H1 (cell line): ENCODE data around the gene SLITRK3. TPM values are rescaled to one million over a fixed set of nuclear protein-coding genes. Genes with fewer than 3 reads are reported as not detected.

Source experiments
- CTCF ChIA-PET: fragments of 300-600 bp; sonication (Branson Sonifier 250); formaldehyde crosslinking; loops from one replicate; lab custom pipeline; 2021; ENCODE audit not compliant: partially characterized antibody; lab: Charles Lee
- POLR2A ChIA-PET: fragments of 300-600 bp; sonication (Branson Sonifier 250); formaldehyde crosslinking; loops from one replicate; lab custom pipeline; 2021; ENCODE audit warnings: inconsistent platforms; ENCODE audit not compliant: partially characterized antibody; lab: Charles Lee
- DNase-seq, 2 experiments: peaks; one replicate each; pipeline versions ENCODE4 v3.0.0 to v3.0.0-alpha.2; 2010 to 2022; ENCODE audit warnings: low spot score in 2 of 2, low read depth in 1 of 2, mixed read lengths in 1 of 2
- FAIRE-seq: peaks from 2 replicates; lab custom pipeline; 2011; peaks lifted over from hg19 to GRCh38; lab: Jason Lieb, UNC
- H2AFZ ChIP-seq: 2 replicates; pipeline ENCODE4 v1.8.1; 2012; ENCODE audit warnings: low read length, inconsistent platforms
- H2AK5ac ChIP-seq: 2 replicates; pipeline ENCODE4 v1.6.1; 2013; ENCODE audit warnings: low read depth, low read length
- H2BK120ac ChIP-seq: replicated peaks from 2 replicates; pipeline ENCODE3; 2013; ENCODE audit warnings: low read depth, low read length, inconsistent platforms
- H2BK12ac ChIP-seq: 2 replicates; pipeline ENCODE4 v1.6.1; 2013; ENCODE audit warnings: low read depth, low read length
- H2BK15ac ChIP-seq: 2 replicates; pipeline ENCODE4 v1.6.1; 2013; ENCODE audit warnings: low read length
- H2BK20ac ChIP-seq: 2 replicates; pipeline ENCODE4 v1.6.1; 2013; ENCODE audit warnings: low read length
- H2BK5ac ChIP-seq: 2 replicates; pipeline ENCODE4 v1.6.1; 2013; ENCODE audit warnings: low read depth, low read length
- H3K14ac ChIP-seq: 2 replicates; pipeline ENCODE4 v1.6.1; 2013; ENCODE audit warnings: inconsistent platforms; ENCODE audit not compliant: insufficient read length
- H3K18ac ChIP-seq: 2 replicates; pipeline ENCODE4 v1.6.1; 2013; ENCODE audit warnings: low read length; ENCODE audit errors: extremely low read depth
- H3K23ac ChIP-seq: 2 replicates; pipeline ENCODE4 v1.6.1; 2013; ENCODE audit warnings: inconsistent platforms; ENCODE audit not compliant: insufficient read length
- H3K23me2 ChIP-seq: 2 replicates; pipeline ENCODE4 v1.6.1; 2013; ENCODE audit warnings: low read depth, low read length
- H3K27ac ChIP-seq: 2 replicates; pipeline ENCODE4 v1.6.1; 2011; ENCODE audit warnings: low read depth, low read length, inconsistent platforms
- H3K27me3 ChIP-seq, 4 experiments: replicated peaks in 1 of 4; 1 replicate in 1 of 4; 2 replicates in 3 of 4; pipeline versions ENCODE4 v1.6.1 to v1.8.1; 2011 to 2013; ENCODE audit warnings: low read length in 3 of 4, mild to moderate bottlenecking in 3 of 4, inconsistent platforms in 2 of 4, mixed read lengths in 2 of 4, moderate library complexity in 1 of 4; ENCODE audit not compliant: control insufficient read depth in 3 of 4, insufficient read depth in 3 of 4; ENCODE audit errors: extremely low read depth in 1 of 4
- H3K36me3 ChIP-seq, 4 experiments: 2 replicates each; pipeline versions ENCODE4 v1.6.1 to v1.8.1; 2011 to 2013; ENCODE audit warnings: mild to moderate bottlenecking in 4 of 4, low read length in 3 of 4, moderate library complexity in 2 of 4, control low read depth in 1 of 4, inconsistent platforms in 1 of 4; ENCODE audit not compliant: insufficient read depth in 4 of 4, control insufficient read depth in 2 of 4
- H3K4ac ChIP-seq: replicated peaks from 2 replicates; pipeline ENCODE3; 2013; ENCODE audit warnings: low read length, low read depth, mixed read lengths, inconsistent platforms; ENCODE audit not compliant: insufficient read length
- H3K4me1 ChIP-seq, 4 experiments: replicated peaks in 1 of 4; 1 replicate in 1 of 4; 2 replicates in 3 of 4; pipeline versions ENCODE4 v1.6.1 to v1.8.1; 2011 to 2013; ENCODE audit warnings: low read length in 3 of 4, inconsistent platforms in 2 of 4, mixed read lengths in 1 of 4; ENCODE audit not compliant: insufficient read depth in 4 of 4, control insufficient read depth in 3 of 4
- H3K4me2 ChIP-seq, 2 experiments: 2 replicates each; pipeline versions ENCODE4 v1.6.1 to v1.8.1; 2011 to 2013; ENCODE audit warnings: low read depth in 2 of 2, low read length in 2 of 2, control low read depth in 1 of 2, inconsistent platforms in 1 of 2, mild to moderate bottlenecking in 1 of 2; ENCODE audit not compliant: insufficient read depth in 1 of 2
- H3K4me3 ChIP-seq, 4 experiments: fragments of 200-600, 300-600 bp in 1 of 4; sonication (generic), shearing (Covaris generic), sonication (Bioruptor Twin) in 1 of 4; 2 replicates each; pipeline versions ENCODE4 v1.5.1 to v1.8.1; 2011 to 2016; ENCODE audit warnings: low read length in 4 of 4, low read depth in 3 of 4, control low read depth in 2 of 4, inconsistent platforms in 2 of 4, mild to moderate bottlenecking in 2 of 4, mixed read lengths in 1 of 4, moderate library complexity in 1 of 4; ENCODE audit not compliant: insufficient read depth in 2 of 4; ENCODE audit errors: extremely low read depth in 1 of 4
- H3K56ac ChIP-seq: replicated peaks from 2 replicates; pipeline ENCODE3; 2013; ENCODE audit warnings: low read depth, mild to moderate bottlenecking, mixed read lengths, low read length, inconsistent platforms; ENCODE audit not compliant: insufficient read length
- H3K79me1 ChIP-seq: 2 replicates; pipeline ENCODE4 v1.6.1; 2013; ENCODE audit warnings: low read depth, low read length, control low read depth
- H3K79me2 ChIP-seq, 2 experiments: 2 replicates each; pipeline versions ENCODE4 v1.6.1 to v1.8.1; 2012 to 2013; ENCODE audit warnings: low read length in 2 of 2, mild to moderate bottlenecking in 2 of 2, inconsistent platforms in 1 of 2; ENCODE audit not compliant: insufficient read depth in 2 of 2, control insufficient read depth in 1 of 2
- H3K9ac ChIP-seq, 4 experiments: replicated peaks in 1 of 4; 1 replicate in 1 of 4; 2 replicates in 3 of 4; pipeline versions ENCODE4 v1.6.1 to v1.8.1; 2011 to 2013; ENCODE audit warnings: low read depth in 3 of 4, low read length in 3 of 4, control low read depth in 2 of 4, mild to moderate bottlenecking in 2 of 4, moderate library complexity in 2 of 4, inconsistent platforms in 1 of 4; ENCODE audit errors: extremely low read depth in 1 of 4
- H3K9me3 ChIP-seq, 2 experiments: 2 replicates each; pipeline versions ENCODE4 v1.6.1 to v1.8.1; 2012 to 2013; ENCODE audit warnings: mild to moderate bottlenecking in 2 of 2, moderate library complexity in 2 of 2, control low read depth in 1 of 2, inconsistent platforms in 1 of 2, low read depth in 1 of 2, low read length in 1 of 2, mixed read lengths in 1 of 2; ENCODE audit not compliant: insufficient read depth in 2 of 2
- H4K20me1 ChIP-seq, 2 experiments: replicated peaks in 1 of 2; 2 replicates each; pipeline versions ENCODE3 to v1.8.1; 2011 to 2013; ENCODE audit warnings: inconsistent platforms in 2 of 2, low read length in 2 of 2, mild to moderate bottlenecking in 1 of 2; ENCODE audit not compliant: insufficient read depth in 2 of 2, control insufficient read depth in 1 of 2
- H4K5ac ChIP-seq: 2 replicates; pipeline ENCODE4 v1.6.1; 2013; ENCODE audit warnings: low read length, low read depth, mixed read lengths, inconsistent platforms; ENCODE audit not compliant: insufficient read length
- H4K8ac ChIP-seq: 2 replicates; pipeline ENCODE4 v1.8.0; 2013; ENCODE audit warnings: mild to moderate bottlenecking, moderate library complexity, low read length, inconsistent platforms; ENCODE audit not compliant: insufficient read depth; ENCODE audit errors: extremely low read depth
- H4K91ac ChIP-seq: replicated peaks from 2 replicates; pipeline ENCODE3; 2013; ENCODE audit warnings: low read length, mixed read lengths, inconsistent platforms; ENCODE audit not compliant: insufficient read length
- CBX5 ChIP-seq: fragments of 300-800, 300-1000 bp; sonication (generic); IDR thresholded peaks from 2 replicates; pipeline ENCODE4 v1.7.1; 2016; ENCODE audit warnings: antibody characterized with exemption, low read length, low read depth
- EP300 ChIP-seq, 2 experiments: IDR thresholded peaks; 1 replicate in 1 of 2; 2 replicates in 1 of 2; pipeline ENCODE4 v1.6.1; 2011 to 2012; ENCODE audit warnings: low read depth in 2 of 2, low read length in 2 of 2, mild to moderate bottlenecking in 2 of 2, borderline replicate concordance in 1 of 2, inconsistent platforms in 1 of 2, moderate library complexity in 1 of 2
- JUND ChIP-seq: IDR thresholded peaks from 2 replicates; pipeline ENCODE4 v1.6.1; 2011; ENCODE audit warnings: mild to moderate bottlenecking, improper control_type of control experiment, low read length
- RXRA ChIP-seq: IDR thresholded peaks from 2 replicates; pipeline ENCODE4 v1.6.1; 2011; ENCODE audit warnings: low read depth, mild to moderate bottlenecking, low read length, moderate library complexity; ENCODE audit not compliant: insufficient read depth
- SAP30 ChIP-seq: fragments of 300-600 bp; sonication (generic); IDR thresholded peaks from 2 replicates; pipeline ENCODE4 v1.7.1; 2012; ENCODE audit warnings: low read length, moderate library complexity, mild to moderate bottlenecking, inconsistent platforms; ENCODE audit not compliant: insufficient read depth, insufficient replicate concordance
- TAF7 ChIP-seq: optimal IDR thresholded peaks from 2 replicates; pipeline ENCODE3; 2011; ENCODE audit warnings: low read depth, mild to moderate bottlenecking, inconsistent platforms, low read length, moderate library complexity, borderline replicate concordance
- WGBS, 2 experiments: shearing (Covaris generic) in 1 of 2; methylation state at CpG; one replicate each; pipeline versions ENCODE4 v1.1.6 to v1.1.7; 2013 to 2015; ENCODE audit warnings: low lambda C conversion rate in 2 of 2, mixed read lengths in 2 of 2, inconsistent platforms in 1 of 2, low coverage in 1 of 2, missing lambda C conversion rate in 1 of 2; ENCODE audit not compliant: insufficient replicate concordance in 2 of 2, insufficient coverage in 1 of 2, insufficient read length in 1 of 2; ENCODE audit errors: extremely low coverage in 1 of 2, missing lambda C conversion rate in 1 of 2; 5-methylcytosine and 5-hydroxymethylcytosine counted together
- polyA plus RNA-seq, 7 experiments: library from polyadenylated mRNA; depleted of rRNA in 3 of 7; stranded (reverse) in 5 of 7; unstranded in 2 of 7; fragments of >200 nt in 5 of 7; fragments of 200-250 nt in 2 of 7; gene quantifications; 1 replicate in 5 of 7; 2 replicates in 1 of 7; 4 replicates in 1 of 7; pipeline versions ENCODE4 v1.2.1 to v1.2.3, GENCODE V29; 2011 to 2013; ENCODE audit warnings: missing spikeins in 2 of 7, mixed read lengths in 2 of 7
- total RNA-seq: library from RNA; stranded (reverse); fragmentation: NEBNext Ultra II Directional; extraction: Animal tissue kit (Norgen Biotek cat#: 25700); gene quantifications from 2 replicates; pipeline ENCODE4 v1.2.1, GENCODE V29; 2021

SLITRK3 gene
- total and polyA plus RNA-seq, 2 of the 8 experiments (the other 6 are each of a cell fraction or from before 2014, with no cell fraction given), result 0.71 to 3.4 TPM

DNA sequence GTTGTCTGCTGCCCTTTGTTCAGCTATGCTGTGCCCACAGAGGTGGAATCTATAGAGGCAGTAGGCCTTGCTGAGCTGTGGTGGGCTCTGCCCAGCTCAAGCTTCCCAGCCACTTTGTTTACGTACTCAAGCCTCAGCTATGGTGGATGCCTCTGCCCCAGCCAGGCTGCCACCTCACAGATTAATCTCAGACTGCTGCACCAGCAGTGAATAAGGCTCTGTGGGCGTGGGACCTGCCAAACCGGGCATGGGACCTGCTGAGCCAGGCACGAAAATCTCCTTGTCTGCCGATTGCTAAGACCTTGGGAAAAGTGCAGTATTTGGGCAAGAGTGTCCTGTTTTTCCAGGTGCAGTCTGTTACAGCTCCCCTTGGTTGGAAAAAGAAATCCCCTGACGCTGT is 26.8 kb downstream of the SLITRK3 start:
- ChIA-PET CTCF (no interaction called here), POLR2A (no interaction called here)
- H3K4me2 ChIP-seq, result no peak overlapping the region

More for the DNA sequence above, 26.8 kb downstream of the SLITRK3 start:
- no peaks in the 10 kb centered on the region for H3K27me3 ChIP-seq
- no peak overlapping the region for H3K4ac ChIP-seq
- no peaks in the 10 kb centered on the region for H4K20me1 ChIP-seq
- H3K27ac ChIP-seq, result no peak overlapping the region
- no peaks in the 10 kb centered on the region for H3K79me2 ChIP-seq
- H3K18ac ChIP-seq, result no peak overlapping the region
- DNase-seq, result no peak
- H3K14ac ChIP-seq, result no peak overlapping the region
- 88% methylated on average over 6 of the region's 6 CpGs; no CpG with 5 or more reads in 1 of the 2 experiments for WGBS, 2 experiments
- H4K91ac ChIP-seq, result no peak overlapping the region
- no peaks in the 10 kb centered on the region for H3K9me3 ChIP-seq
- TF ChIP-seq CBX5 (no peak), TAF7 (no peak), EP300 (IDR thresholded peaks at IDR 0.05; ENCODE audit: borderline replicate concordance in 1 of 2, low read depth in 2 of 2, low read length in 2 of 2) (no peak), JUND (no peak), RXRA (no peak), SAP30 (no peak)
- TF ChIP-seq, all 59 proteins: peak for 0
- H2BK12ac ChIP-seq, result no peak overlapping the region
- FAIRE-seq, result no peak
- no peaks in the 10 kb centered on the region for H3K79me1 ChIP-seq
- no peaks in the 10 kb centered on the region for H3K36me3 ChIP-seq
- no peak overlapping the region for H3K56ac ChIP-seq
- H2BK20ac ChIP-seq, result no peak overlapping the region
- H2BK5ac ChIP-seq, result no peak overlapping the region
- H2AK5ac ChIP-seq, result no peak overlapping the region
- H4K5ac ChIP-seq, result no peak overlapping the region
- H2BK15ac ChIP-seq, result no peak overlapping the region
- H4K8ac ChIP-seq, result no peak overlapping the region
- no peak overlapping the region for H3K9ac ChIP-seq
- H3K23me2 ChIP-seq, result no peaks in the 10 kb centered on the region
- H2BK120ac ChIP-seq, result no peak overlapping the region
- H3K23ac ChIP-seq, result no peak overlapping the region
- no peak overlapping the region for H3K4me3 ChIP-seq
- H2AFZ ChIP-seq, result no peak overlapping the region
- no peaks in the 10 kb centered on the region for H3K4me1 ChIP-seq
